D341Med (cell line): ENCODE results near the gene FCHSD1.

Source experiments
- DNase-seq: peaks from one replicate; pipeline ENCODE4 v3.0.0; 2012; ENCODE audit warnings: low spot score

FCHSD1 gene

GRCh38 chr5:141650851-141651727 is at the start of gene FCHSD1:
Gene FCHSD1 (minus strand): TSS chr5:141651418. CDS start chr5:141651368, 50 bp downstream.
- DNase-seq = peak; percentile 45

GRCh38 chr5:141697586-141697985 is 46.4 kb upstream of the FCHSD1 start:
- DNase-seq = no peak

GRCh38 chr5:141696431-141696830 is 45.2 kb upstream of the FCHSD1 start:
- no peak for DNase-seq

- DNase-seq = no peak
Observed at GRCh38 chr5:141695627-141696215, 44.5 kb upstream of the FCHSD1 start.

GRCh38 chr5:141694479-141694878 is 43.3 kb upstream of the FCHSD1 start:
- DNase-seq = no peak

- DNase-seq = no peak
Observed at GRCh38 chr5:141692919-141693725, 41.9 kb upstream of the FCHSD1 start.

- DNase-seq = no peak
Observed at GRCh38 chr5:141692533-141692888, 41.3 kb upstream of the FCHSD1 start.

GRCh38 chr5:141691867-141692532 is 40.8 kb upstream of the FCHSD1 start:
- peak; percentile 90 for DNase-seq

GRCh38 chr5:141691286-141691866 is 40.2 kb upstream of the FCHSD1 start:
- DNase-seq = no peak

GRCh38 chr5:141686648-141687416 is 35.6 kb upstream of the FCHSD1 start:
- DNase-seq = no peak

GRCh38 chr5:141685591-141685990 is 34.4 kb upstream of the FCHSD1 start:
- DNase-seq = no peak

GRCh38 chr5:141683596-141684141 is 32.5 kb upstream of the FCHSD1 start:
- DNase-seq = no peak

- no peak for DNase-seq
Observed at GRCh38 chr5:141681695-141682641, 30.8 kb upstream of the FCHSD1 start, which contains the start of gene ARAP3. Gene ARAP3 (minus strand): TSS chr5:141682230. CDS start chr5:141680486, 1,744 bp downstream.

- DNase-seq = no peak
Observed at GRCh38 chr5:141681295-141681694, 30.1 kb upstream of the FCHSD1 start.

GRCh38 chr5:141680751-141681201 is 29.6 kb upstream of the FCHSD1 start:
- DNase-seq = no peak

- no peak for DNase-seq
Observed at GRCh38 chr5:141680178-141680577, 29.0 kb upstream of the FCHSD1 start.

GRCh38 chr5:141677415-141677814 is 26.2 kb upstream of the FCHSD1 start:
- DNase-seq = no peak

GRCh38 chr5:141675672-141676071 is 24.5 kb upstream of the FCHSD1 start:
- DNase-seq = no peak

GRCh38 chr5:141674747-141675146 is 23.5 kb upstream of the FCHSD1 start:
- no peak for DNase-seq
